Nucleus accumbens (tissue), 56 donors: ENCODE data around the gene ZNF654.
A peak's percentile ranks its signal among the peaks of the same experiment; 100 is the strongest.
"Not testable (repeated sequence)": the region's sequence is repeated elsewhere in the genome, so short reads cannot be mapped to it uniquely, and the experiment has no call there.

Experiments
- DNase-seq, 56 donors: peaks; one replicate each; lab custom pipeline; 2025; lab: John Stamatoyannopoulos, UW

ZNF654 gene

GRCh38 chr3:88058581-88059379, at the start of gene ZNF654, which contains the start of gene CGGBP1:
Gene ZNF654 (plus strand): TSS chr3:88059255. CDS start chr3:88059320, 65 bp downstream.
Gene CGGBP1 (minus strand): TSS chr3:88059005. CDS start chr3:88055976, 3,029 bp downstream.
- peak; percentile 89 to 100 (median 98) for DNase-seq

- DNase-seq, result no peak
Measured at GRCh38 chr3:88010810-88011209, 48.2 kb upstream of the ZNF654 start.

- no peak for DNase-seq
Measured at GRCh38 chr3:88013592-88013991, 45.5 kb upstream of the ZNF654 start.

GRCh38 chr3:88015656-88016055, 43.4 kb upstream of the ZNF654 start:
- DNase-seq, result not testable (repeated sequence)

- no peak for DNase-seq
Measured at GRCh38 chr3:88019024-88019423, 40.0 kb upstream of the ZNF654 start.

- DNase-seq, result no peak
Measured at GRCh38 chr3:88025001-88025552, 34.0 kb upstream of the ZNF654 start.

- DNase-seq, result no peak
Measured at GRCh38 chr3:88028876-88029275, 30.2 kb upstream of the ZNF654 start.

- no peak for DNase-seq
Measured at GRCh38 chr3:88030210-88030609, 28.8 kb upstream of the ZNF654 start.

- no peak for DNase-seq
Measured at GRCh38 chr3:88031642-88032077, 27.4 kb upstream of the ZNF654 start.

GRCh38 chr3:88032245-88032644, 26.8 kb upstream of the ZNF654 start:
- no peak for DNase-seq

GRCh38 chr3:88033079-88033478, 26.0 kb upstream of the ZNF654 start:
- no peak for DNase-seq

GRCh38 chr3:88033808-88034207, 25.2 kb upstream of the ZNF654 start:
- DNase-seq, result no peak

GRCh38 chr3:88034491-88035275, 24.4 kb upstream of the ZNF654 start:
- DNase-seq, result no peak

- DNase-seq, result no peak
Measured at GRCh38 chr3:88036221-88036620, 22.8 kb upstream of the ZNF654 start.

GRCh38 chr3:88038566-88038965, 20.5 kb upstream of the ZNF654 start:
- DNase-seq, result no peak

GRCh38 chr3:88040529-88040928, 18.5 kb upstream of the ZNF654 start:
- no peak for DNase-seq

- DNase-seq, result no peak
Measured at GRCh38 chr3:88041005-88041404, 18.1 kb upstream of the ZNF654 start.

GRCh38 chr3:88044411-88044810, 14.6 kb upstream of the ZNF654 start:
- no peak for DNase-seq

GRCh38 chr3:88046766-88047165, 12.3 kb upstream of the ZNF654 start:
- DNase-seq, result no peak

- peak in 3 of 56 donors; percentile 33 to 52 (median 42) for DNase-seq
Measured at GRCh38 chr3:88057630-88058305, 1.3 kb upstream of the ZNF654 start.

GRCh38 chr3:88058306-88058580, 812 bp upstream of the ZNF654 start:
- peak in 1 of 56 donors; percentile 57 for DNase-seq
